K562 (cell line): ENCODE data around the gene IQGAP3. TPM values are rescaled to one million over a fixed set of nuclear protein-coding genes. Genes with fewer than 3 reads are reported as not detected.

ENCODE experiments used
- ATF4 ChIP-seq: fragments of 450-650 bp; formaldehyde crosslinking; IDR thresholded peaks from 2 replicates; pipeline ENCODE4 v1.4.0; 2022; ENCODE audit warnings: mild to moderate bottlenecking, moderate library complexity
- CSDE1 ChIP-seq, 2 experiments: fragments of 450-650 bp; IDR thresholded peaks; 2 replicates each; pipeline ENCODE4 v1.6.1; 2016; ENCODE audit warnings: mild to moderate bottlenecking in 1 of 2
- ELF1 ChIP-seq: fragments of 200-800 bp; sonication (Bioruptor generic); IDR thresholded peaks from 2 replicates; pipeline ENCODE4 v1.6.1; 2016; ENCODE audit warnings: missing genetic modification characterization, missing compliant biosample characterization
- ETV5 ChIP-seq: sonication (generic); formaldehyde crosslinking; IDR thresholded peaks from 2 replicates; pipeline ENCODE4 v1.4.0; 2020; ENCODE audit warnings: low read depth, mild to moderate bottlenecking, missing genetic modification reagents
- ETV6 ChIP-seq, 3 experiments: fragments of 150-350 bp in 1 of 3; sonication (generic) in 1 of 3; formaldehyde crosslinking in 1 of 3; IDR thresholded peaks; 2 replicates each; pipeline versions ENCODE4 v1.6.1 to v1.8.0; 2014 to 2022; ENCODE audit warnings: borderline replicate concordance in 2 of 3, low read depth in 2 of 3, antibody characterized with exemption in 1 of 3, low read length in 1 of 3, mild to moderate bottlenecking in 1 of 3, missing genetic modification reagents in 1 of 3
- ILF3 ChIP-seq: fragments of 450-650 bp; IDR thresholded peaks from 2 replicates; pipeline ENCODE4 v1.6.1; 2018; ENCODE audit warnings: antibody characterized with exemption, mild to moderate bottlenecking, moderate library complexity, borderline replicate concordance
- JUNB ChIP-seq: fragments of 450-650 bp; formaldehyde crosslinking; conservative IDR thresholded peaks from 2 replicates; pipeline ENCODE4 v1.4.0; 2020; ENCODE audit warnings: mild to moderate bottlenecking
- KLF13 ChIP-seq: fragments of 450-650 bp; IDR thresholded peaks from 2 replicates; pipeline ENCODE4 v1.6.1; 2016; ENCODE audit warnings: missing genetic modification characterization, low read depth, mild to moderate bottlenecking, missing compliant biosample characterization, moderate library complexity, borderline replicate concordance
- MAFF ChIP-seq: IDR thresholded peaks from 2 replicates; pipeline ENCODE4 v1.6.1; 2012; ENCODE audit warnings: low read length, improper control_type of control experiment
- NR2F6 ChIP-seq: fragments of 450-650 bp; formaldehyde crosslinking; IDR thresholded peaks from 2 replicates; pipeline ENCODE4 v1.4.0; 2020; ENCODE audit warnings: mild to moderate bottlenecking
- NR3C1 ChIP-seq: sonication (generic); formaldehyde crosslinking; IDR thresholded peaks from 2 replicates; pipeline ENCODE4 v1.8.1; 2022; ENCODE audit warnings: missing genetic modification reagents
- POLR2H ChIP-seq: IDR thresholded peaks from 2 replicates; pipeline ENCODE4 v1.6.1; 2016; ENCODE audit warnings: missing genetic modification characterization, low read depth, mild to moderate bottlenecking, control low read depth, missing compliant biosample characterization, moderate library complexity
- RBM17 ChIP-seq: fragments of 200-400 bp; formaldehyde crosslinking; IDR thresholded peaks from 2 replicates; pipeline ENCODE4 v1.6.1; 2017; ENCODE audit warnings: low read depth, mild to moderate bottlenecking, low read length, borderline replicate concordance
- RFX7 ChIP-seq: fragments of 250-450 bp; sonication (Bioruptor Pico); IDR thresholded peaks from 2 replicates; pipeline ENCODE4 v1.5.1; 2021; ENCODE audit warnings: mild to moderate bottlenecking
- SP2 ChIP-seq: IDR thresholded peaks from 2 replicates; pipeline ENCODE4 v1.6.1; 2011; ENCODE audit warnings: mild to moderate bottlenecking, low read depth, low read length, moderate library complexity; ENCODE audit not compliant: poor library complexity, severe bottlenecking; ENCODE audit errors: extremely low read depth
- SRSF7 ChIP-seq: fragments of 200-400 bp; formaldehyde crosslinking; optimal IDR thresholded peaks from 2 replicates; pipeline ENCODE3; 2017; ENCODE audit warnings: mild to moderate bottlenecking, low read depth, low read length
- WHSC1 ChIP-seq: IDR thresholded peaks from one replicate; pipeline ENCODE4 v1.6.1; 2012; ENCODE audit warnings: low read length, control low read depth, inconsistent platforms
- ZNF165 ChIP-seq: fragments of 250-450 bp; sonication (Bioruptor Pico); IDR thresholded peaks from 2 replicates; pipeline ENCODE4 v1.4.0; 2020; ENCODE audit warnings: borderline replicate concordance
- ZNF212 ChIP-seq: fragments of 450-650 bp; formaldehyde crosslinking; IDR thresholded peaks from 2 replicates; pipeline ENCODE4 v1.4.0; 2020; ENCODE audit warnings: mild to moderate bottlenecking
- ZNF224 ChIP-seq: sonication (generic); formaldehyde crosslinking; IDR thresholded peaks from 2 replicates; pipeline ENCODE4 v1.8.0; 2022; ENCODE audit warnings: mild to moderate bottlenecking, missing genetic modification reagents
- ZNF592 ChIP-seq: fragments of 450-650 bp; IDR thresholded peaks from 2 replicates; pipeline ENCODE4 v1.6.1; 2017; ENCODE audit warnings: antibody characterized with exemption, mild to moderate bottlenecking
- polyA plus RNA-seq, 8 experiments: library from polyadenylated mRNA; depleted of rRNA in 4 of 8; stranded (reverse) in 5 of 8; unstranded in 3 of 8; fragments of >200 nt; fragmentation: Nextera tagmentation in 2 of 8; fragmentation: Illumina TruSeq in 1 of 8; extraction: Ambion mirVana in 2 of 8; extraction: Trizol in 1 of 8; gene quantifications; 2 replicates each; pipeline versions ENCODE4 v1.2.1 to v1.2.3, GENCODE V29; 2011 to 2014; ENCODE audit warnings: inconsistent platforms in 1 of 8, missing spikeins in 1 of 8
- total RNA-seq, 7 experiments: library from RNA; depleted of rRNA in 6 of 7; stranded (reverse); fragments of >200 nt in 6 of 7; fragmentation: Illumina TruSeq in 2 of 7; extraction: Trizol in 2 of 7; gene quantifications; 2 replicates each; pipeline versions ENCODE4 v1.2.1 to v1.2.3, GENCODE V29; 2011 to 2021; ENCODE audit warnings: low replicate concordance in 1 of 7
- TF ChIP-seq, protein P1 (sequence below), 2 experiments: fragments of 450-650 bp in 1 of 2; sonication (generic) in 1 of 2; formaldehyde crosslinking in 1 of 2; IDR thresholded peaks in 1 of 2; conservative IDR thresholded peaks in 1 of 2; 2 replicates each; pipeline versions ENCODE4 v1.6.1 to v1.8.1; 2016 to 2023; ENCODE audit warnings: mild to moderate bottlenecking in 2 of 2, moderate library complexity in 2 of 2, inconsistent platforms in 1 of 2, missing genetic modification reagents in 1 of 2

The IQGAP3 gene
- total and polyA plus RNA-seq, 9 of the 15 experiments (the other 6 are each of a cell fraction or from before 2014, with no cell fraction given): 1.4 to 16.6 (median 11.9) TPM

DNA sequence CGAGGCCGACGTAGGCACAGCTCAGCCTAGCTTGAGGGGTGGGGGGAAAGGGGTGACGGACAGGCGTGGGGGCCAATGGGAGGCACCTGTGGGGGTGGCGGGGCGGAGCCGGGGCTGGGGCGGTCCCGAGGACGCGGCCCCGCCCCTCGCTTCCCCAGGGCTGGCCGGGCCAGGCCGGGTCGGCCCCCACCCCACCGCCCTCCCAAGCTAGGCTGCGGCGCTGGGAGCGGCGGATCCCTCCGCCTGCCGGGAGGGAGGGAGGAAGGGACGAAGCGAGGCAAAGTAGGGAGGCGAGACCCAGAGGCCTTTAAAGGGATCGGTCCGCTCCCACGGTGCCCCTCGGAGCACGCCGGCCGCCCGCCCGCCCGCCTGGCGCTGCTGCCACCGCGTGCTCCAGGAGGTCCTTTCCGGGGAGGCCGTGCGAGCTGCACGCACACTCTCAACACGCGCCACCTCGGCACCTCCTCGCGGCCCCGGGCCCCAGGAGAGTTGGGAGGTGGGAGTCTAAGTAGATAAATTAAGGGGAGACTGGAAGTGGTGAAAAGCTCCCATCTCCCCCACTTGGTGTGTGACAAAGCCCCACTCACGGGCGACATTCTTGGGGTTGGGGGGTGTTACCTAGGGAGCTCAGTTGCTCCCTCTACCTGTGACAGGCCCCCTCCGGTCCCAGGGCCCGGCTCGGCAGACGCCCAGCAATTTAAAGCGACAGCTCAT is 71.4 kb downstream of the IQGAP3 start (continued):
- TF ChIP-seq ELF1 (tag) (peak; percentile 39; the same call in 1 of the 2 replicates), RBM17 (no peak), POLR2H (tag) (peak; percentile 30; the same call in 1 of the 2 replicates), RFX7 (no peak), ATF4 (CRISPR knock-in tag) (0 out of 2 replicates have a peak, but pooled peaks have one; percentile 8), JUNB (CRISPR knock-in tag) (no peak), ETV5 (peak; percentile 54), NR3C1 (CRISPR knock-in tag) (peak; percentile 87), KLF13 (tag) (peak; percentile 75), ZNF224 (peak; percentile 92), ILF3 (no peak), ETV6 (IDR thresholded peaks at IDR 0.05; ENCODE audit: borderline replicate concordance in 1 of 2, low read depth in 2 of 2, low read length in 1 of 2) (no peak), ETV6 (CRISPR knock-in tag; IDR thresholded peaks at IDR 0.05; ENCODE audit: borderline replicate concordance) (peak; percentile 93; the same call in 1 of the 2 replicates), SRSF7 (no peak), WHSC1 (no peak), ZNF165 (no peak), ZNF212 (CRISPR knock-in tag) (0 out of 2 replicates have a peak, but pooled peaks have one; percentile 36), MAFF (no peak), SP2 (peak; percentile 67), NR2F6 (CRISPR knock-in tag) (0 out of 2 replicates have a peak, but pooled peaks have one; percentile 57), ZNF592 (peak; percentile 88), CSDE1 (IDR thresholded peaks at IDR 0.05) (no peak)
- TF ChIP-seq, protein P1, sequence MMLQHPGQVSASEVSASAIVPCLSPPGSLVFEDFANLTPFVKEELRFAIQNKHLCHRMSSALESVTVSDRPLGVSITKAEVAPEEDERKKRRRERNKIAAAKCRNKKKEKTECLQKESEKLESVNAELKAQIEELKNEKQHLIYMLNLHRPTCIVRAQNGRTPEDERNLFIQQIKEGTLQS (IDR thresholded peaks at IDR 0.05): peak; percentile 61; the same call in 1 of the 2 replicates
- TF ChIP-seq, protein P1 (CRISPR knock-in tag; conservative IDR thresholded peaks at IDR 0.05): no peak; the same call in 1 of the 2 replicates
